Keratinocyte (primary cell): ENCODE data around the gene NLRP1. TPM values are rescaled to one million over a fixed set of nuclear protein-coding genes. Genes with fewer than 3 reads are reported as not detected.

Experiments
- DNase-seq: peaks from one replicate; pipeline ENCODE4 v3.0.0-alpha.2; 2011; ENCODE audit warnings: low read depth, missing footprints, low spot score
- FAIRE-seq: peaks from 2 replicates; lab custom pipeline; 2011; peaks lifted over from hg19 to GRCh38; lab: Jason Lieb, UNC
- H2AFZ ChIP-seq: 2 replicates; pipeline ENCODE4 v1.6.0; 2012; ENCODE audit warnings: low read length, control low read depth, inconsistent platforms; ENCODE audit not compliant: control insufficient read depth
- H3K27ac ChIP-seq: 2 replicates; pipeline ENCODE4 v1.5.1; 2011; ENCODE audit warnings: low read length; ENCODE audit not compliant: control insufficient read depth, insufficient read depth
- H3K27me3 ChIP-seq: 3 replicates; pipeline ENCODE4 v1.6.0; 2011; ENCODE audit warnings: low read length; ENCODE audit not compliant: control insufficient read depth, insufficient read depth; ENCODE audit errors: extremely low read depth
- H3K36me3 ChIP-seq, 2 experiments: 2 replicates in 1 of 2; 3 replicates in 1 of 2; pipeline ENCODE4 v1.5.1; 2011; ENCODE audit warnings: low read length in 2 of 2, mild to moderate bottlenecking in 1 of 2; ENCODE audit not compliant: control insufficient read depth in 2 of 2, insufficient read depth in 2 of 2; ENCODE audit errors: extremely low read depth in 1 of 2
- H3K4me1 ChIP-seq: 3 replicates; pipeline ENCODE4 v1.5.1; 2011; ENCODE audit warnings: low read length; ENCODE audit not compliant: control insufficient read depth, insufficient read depth; ENCODE audit errors: extremely low read depth
- H3K4me2 ChIP-seq: 3 replicates; pipeline ENCODE4 v1.6.0; 2011; ENCODE audit warnings: low read depth, low read length; ENCODE audit not compliant: control insufficient read depth, insufficient read depth; ENCODE audit errors: extremely low read depth
- H3K4me3 ChIP-seq, 3 experiments: fragments of 200-600 bp in 1 of 3; sonication (generic) in 1 of 3; 2 replicates in 2 of 3; 3 replicates in 1 of 3; pipeline ENCODE4 v1.5.1; 2011 to 2016; ENCODE audit warnings: low read length in 3 of 3, mild to moderate bottlenecking in 3 of 3, control low read depth in 2 of 3, inconsistent platforms in 1 of 3, low read depth in 1 of 3, mixed read lengths in 1 of 3, mixed run types in 1 of 3, moderate library complexity in 1 of 3; ENCODE audit not compliant: control insufficient read depth in 2 of 3, insufficient read depth in 2 of 3; ENCODE audit errors: extremely low read depth in 1 of 3
- H3K79me2 ChIP-seq: 2 replicates; pipeline ENCODE4 v1.6.0; 2012; ENCODE audit warnings: low read length; ENCODE audit not compliant: control insufficient read depth, insufficient read depth
- H3K9ac ChIP-seq: 3 replicates; pipeline ENCODE4 v1.6.0; 2011; ENCODE audit warnings: low read length; ENCODE audit not compliant: control insufficient read depth, insufficient read depth; ENCODE audit errors: extremely low read depth
- H3K9me1 ChIP-seq: 3 replicates; pipeline ENCODE4 v1.6.0; 2011; ENCODE audit warnings: low read length; ENCODE audit not compliant: control insufficient read depth, insufficient read depth; ENCODE audit errors: extremely low read depth
- H3K9me3 ChIP-seq: 2 replicates; pipeline ENCODE4 v1.5.1; 2012; ENCODE audit warnings: low read depth, low read length; ENCODE audit not compliant: control insufficient read depth
- H4K20me1 ChIP-seq: 3 replicates; pipeline ENCODE4 v1.6.0; 2011; ENCODE audit warnings: low read length; ENCODE audit not compliant: control insufficient read depth, insufficient read depth; ENCODE audit errors: extremely low read depth
- EZH2 ChIP-seq: IDR thresholded peaks from one replicate; pipeline ENCODE4 v1.6.1; 2012; ENCODE audit warnings: inconsistent platforms, mild to moderate bottlenecking, low read length, moderate library complexity
- dilution Hi-C: fragments of 300-500 bp; cut with MboI; formaldehyde crosslinking; loops from one replicate; pipeline ENCODE4 v1.7.0; 2020; ENCODE audit warnings: low sequenced_read_pairs; ENCODE audit not compliant: extremely low pct_ligation_motif_present
- polyA plus RNA-seq, 5 experiments: library from polyadenylated mRNA; depleted of rRNA in 3 of 5; stranded (reverse) in 3 of 5; stranded (forward) in 1 of 5; unstranded in 1 of 5; fragments of >200 nt; gene quantifications; 1 replicate in 1 of 5; 2 replicates in 3 of 5; 3 replicates in 1 of 5; pipeline versions ENCODE4 v1.2.1 to v1.2.3, GENCODE V29; 2011 to 2012; ENCODE audit warnings: missing spikeins in 2 of 5, low read depth in 1 of 5, low replicate concordance in 1 of 5
- TF ChIP-seq, protein P1 (sequence below), 3 experiments: IDR thresholded peaks in 1 of 3; conservative IDR thresholded peaks in 1 of 3; optimal IDR thresholded peaks in 1 of 3; 2 replicates in 2 of 3; 3 replicates in 1 of 3; pipeline versions ENCODE3 to v1.5.1; 2011; ENCODE audit warnings: low read length in 3 of 3, mild to moderate bottlenecking in 3 of 3, moderate library complexity in 2 of 3, control low read depth in 1 of 3, inconsistent platforms in 1 of 3; ENCODE audit not compliant: insufficient read depth in 2 of 3; ENCODE audit errors: extremely low read depth in 1 of 3

Gene NLRP1
- polyA plus RNA-seq, 1 donor (not counting 4 experiments of a cell fraction or from before 2014, with no cell fraction given): 20.1 TPM

DNA sequence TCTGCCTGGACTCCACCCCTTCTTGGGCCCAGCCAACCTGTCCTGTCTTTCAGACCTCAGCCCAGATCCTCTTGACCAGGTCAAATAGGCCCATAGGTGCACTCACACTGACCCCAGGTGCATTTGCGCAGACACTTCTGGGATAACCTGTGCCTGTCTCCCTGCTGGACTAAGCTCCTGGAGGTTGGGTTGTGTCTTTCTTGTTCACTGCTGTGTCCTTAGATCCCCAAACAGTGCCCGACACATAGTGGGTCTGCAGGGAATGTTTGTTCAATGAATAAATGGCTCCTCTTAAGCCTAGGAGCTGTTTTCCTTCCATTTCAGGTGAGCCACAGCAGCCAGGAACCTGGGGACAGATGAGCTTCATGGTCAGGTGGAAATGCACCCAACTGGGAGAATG lies 48.9 kb downstream of the NLRP1 start:
- TF ChIP-seq, protein P1, sequence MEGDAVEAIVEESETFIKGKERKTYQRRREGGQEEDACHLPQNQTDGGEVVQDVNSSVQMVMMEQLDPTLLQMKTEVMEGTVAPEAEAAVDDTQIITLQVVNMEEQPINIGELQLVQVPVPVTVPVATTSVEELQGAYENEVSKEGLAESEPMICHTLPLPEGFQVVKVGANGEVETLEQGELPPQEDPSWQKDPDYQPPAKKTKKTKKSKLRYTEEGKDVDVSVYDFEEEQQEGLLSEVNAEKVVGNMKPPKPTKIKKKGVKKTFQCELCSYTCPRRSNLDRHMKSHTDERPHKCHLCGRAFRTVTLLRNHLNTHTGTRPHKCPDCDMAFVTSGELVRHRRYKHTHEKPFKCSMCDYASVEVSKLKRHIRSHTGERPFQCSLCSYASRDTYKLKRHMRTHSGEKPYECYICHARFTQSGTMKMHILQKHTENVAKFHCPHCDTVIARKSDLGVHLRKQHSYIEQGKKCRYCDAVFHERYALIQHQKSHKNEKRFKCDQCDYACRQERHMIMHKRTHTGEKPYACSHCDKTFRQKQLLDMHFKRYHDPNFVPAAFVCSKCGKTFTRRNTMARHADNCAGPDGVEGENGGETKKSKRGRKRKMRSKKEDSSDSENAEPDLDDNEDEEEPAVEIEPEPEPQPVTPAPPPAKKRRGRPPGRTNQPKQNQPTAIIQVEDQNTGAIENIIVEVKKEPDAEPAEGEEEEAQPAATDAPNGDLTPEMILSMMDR (optimal IDR thresholded peaks at IDR 0.05 in 1 of 3, IDR thresholded peaks at IDR 0.05 in 1 of 3, conservative IDR thresholded peaks at IDR 0.05 in 1 of 3; ENCODE audit: extremely low read depth in 1 of 3, insufficient read depth in 2 of 3, low read length in 3 of 3): no peak
- TF ChIP-seq EZH2: no peak
- no peaks in the 10 kb centered on the region for H3K9me3 ChIP-seq
- no peaks in the 10 kb centered on the region for H3K9me1 ChIP-seq
- FAIRE-seq (no peak), DNase-seq (no peak)
- H3K27me3 ChIP-seq: no peaks in the 10 kb centered on the region
- H4K20me1 ChIP-seq: no peaks in the 10 kb centered on the region
- no peak overlapping the region for H3K27ac ChIP-seq
- H2AFZ ChIP-seq: no peak overlapping the region
- dilution Hi-C loops: no loop called here
- peaks cover 42 to 53% of the 10 kb centered on the region in 2 experiments for H3K36me3 ChIP-seq
- H3K4me1 ChIP-seq: no peaks in the 10 kb centered on the region
- no peak overlapping the region for H3K4me2 ChIP-seq
- no peak overlapping the region for H3K9ac ChIP-seq
- H3K4me3 ChIP-seq: no peak overlapping the region
- no peaks in the 10 kb centered on the region for H3K79me2 ChIP-seq

DNA sequence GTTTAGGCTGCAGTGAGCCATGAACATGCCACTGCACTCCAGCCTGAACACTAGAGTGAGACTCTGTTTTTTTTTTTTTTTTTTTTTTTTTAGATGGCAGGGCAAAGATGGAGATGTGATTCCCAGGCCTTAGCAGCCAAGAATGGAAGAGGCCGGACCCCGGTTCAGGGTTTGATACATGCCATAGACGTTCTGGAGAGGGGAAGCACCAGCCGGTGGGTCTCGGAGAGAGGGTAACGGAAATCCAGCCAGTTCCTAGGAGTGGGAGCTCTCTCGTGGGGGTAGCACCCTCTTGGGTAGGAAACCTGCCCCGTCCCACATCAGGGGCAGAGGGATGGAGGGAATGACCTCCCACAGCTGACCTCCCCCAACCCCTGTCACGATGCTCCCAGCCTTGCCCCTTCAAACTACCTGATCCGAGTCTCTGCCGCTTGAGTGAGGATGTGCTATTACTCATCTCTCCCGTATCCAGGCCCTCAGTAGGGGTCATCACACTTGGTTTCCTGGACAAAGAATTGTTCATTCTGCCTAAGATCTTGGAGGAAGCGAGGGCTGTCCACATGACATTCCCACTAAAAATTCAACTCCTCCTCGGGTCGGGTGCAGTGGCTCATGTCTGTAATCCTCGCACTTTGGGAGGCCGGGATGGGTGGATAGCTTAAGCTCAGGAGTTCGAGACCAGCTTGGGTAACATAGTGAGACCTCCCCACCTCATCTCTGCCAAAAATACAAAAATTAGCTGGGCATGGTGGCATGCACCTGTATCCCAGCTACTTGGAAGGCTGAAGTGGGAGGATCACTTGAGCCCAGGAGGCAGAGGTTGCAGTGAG lies 50.6 kb downstream of the NLRP1 start:
- no peak overlapping the region for H3K4me2 ChIP-seq
- no peak overlapping the region for H3K4me3 ChIP-seq
- peaks cover 39 to 47% of the 10 kb centered on the region in 2 experiments for H3K36me3 ChIP-seq
- H3K27me3 ChIP-seq: no peaks in the 10 kb centered on the region
- FAIRE-seq: no peak
- no peak overlapping the region for H3K27ac ChIP-seq
- dilution Hi-C loops: no loop called here
- no peaks in the 10 kb centered on the region for H3K4me1 ChIP-seq
- no peak overlapping the region for H3K9ac ChIP-seq
- H3K9me1 ChIP-seq: no peaks in the 10 kb centered on the region
- DNase-seq: no peak
- no peaks in the 10 kb centered on the region for H4K20me1 ChIP-seq
- no peaks in the 10 kb centered on the region for H3K9me3 ChIP-seq
- H3K79me2 ChIP-seq: no peaks in the 10 kb centered on the region
- TF ChIP-seq EZH2: no peak
- TF ChIP-seq, protein P1 (optimal IDR thresholded peaks at IDR 0.05 in 1 of 3, IDR thresholded peaks at IDR 0.05 in 1 of 3, conservative IDR thresholded peaks at IDR 0.05 in 1 of 3; ENCODE audit: extremely low read depth in 1 of 3, insufficient read depth in 2 of 3, low read length in 3 of 3): no peak
- no peak overlapping the region for H2AFZ ChIP-seq
